ENCODE data around the gene SLC35E2B. TPM values are rescaled to one million over a fixed set of nuclear protein-coding genes. Genes with fewer than 3 reads are reported as not detected.

Gene SLC35E2B
- total RNA-seq, 2 donors from 2014 or later, result 40.3 to 67.1 TPM

GRCh38 chr1:1620433-1621139 lies 72.0 kb downstream of the SLC35E2B start:
- TF ChIP-seq POLR2AphosphoS5 (IDR thresholded peaks at IDR 0.05) (no peak), POLR2A (IDR thresholded peaks at IDR 0.05) (no peak)
- TF ChIP-seq, protein P1, sequence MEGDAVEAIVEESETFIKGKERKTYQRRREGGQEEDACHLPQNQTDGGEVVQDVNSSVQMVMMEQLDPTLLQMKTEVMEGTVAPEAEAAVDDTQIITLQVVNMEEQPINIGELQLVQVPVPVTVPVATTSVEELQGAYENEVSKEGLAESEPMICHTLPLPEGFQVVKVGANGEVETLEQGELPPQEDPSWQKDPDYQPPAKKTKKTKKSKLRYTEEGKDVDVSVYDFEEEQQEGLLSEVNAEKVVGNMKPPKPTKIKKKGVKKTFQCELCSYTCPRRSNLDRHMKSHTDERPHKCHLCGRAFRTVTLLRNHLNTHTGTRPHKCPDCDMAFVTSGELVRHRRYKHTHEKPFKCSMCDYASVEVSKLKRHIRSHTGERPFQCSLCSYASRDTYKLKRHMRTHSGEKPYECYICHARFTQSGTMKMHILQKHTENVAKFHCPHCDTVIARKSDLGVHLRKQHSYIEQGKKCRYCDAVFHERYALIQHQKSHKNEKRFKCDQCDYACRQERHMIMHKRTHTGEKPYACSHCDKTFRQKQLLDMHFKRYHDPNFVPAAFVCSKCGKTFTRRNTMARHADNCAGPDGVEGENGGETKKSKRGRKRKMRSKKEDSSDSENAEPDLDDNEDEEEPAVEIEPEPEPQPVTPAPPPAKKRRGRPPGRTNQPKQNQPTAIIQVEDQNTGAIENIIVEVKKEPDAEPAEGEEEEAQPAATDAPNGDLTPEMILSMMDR (IDR thresholded peaks at IDR 0.05), result no peak
- Histone ChIP-seq H3K36me3 (no peaks in the 10 kb centered on the region), H3K27me3 (replicated peaks; ENCODE audit: insufficient read depth) (no peaks in the 10 kb centered on the region), H3K4me3 (no peak overlapping the region), H3K4me1 (replicated peaks) (peaks cover 12% of the 10 kb centered on the region), H3K9me3 (no peaks in the 10 kb centered on the region), H3K27ac (no peak overlapping the region)
- WGBS, result 91% methylated on average over 16 of the region's 16 CpGs
- no peak for DNase-seq (ENCODE audit: low spot score)
- intact Hi-C loops (cut with DNase I), result loop anchor here (10.0 kb wide), 1 partner anchor 54 kb away; no protein-coding TSS in a partner anchor

DNA sequence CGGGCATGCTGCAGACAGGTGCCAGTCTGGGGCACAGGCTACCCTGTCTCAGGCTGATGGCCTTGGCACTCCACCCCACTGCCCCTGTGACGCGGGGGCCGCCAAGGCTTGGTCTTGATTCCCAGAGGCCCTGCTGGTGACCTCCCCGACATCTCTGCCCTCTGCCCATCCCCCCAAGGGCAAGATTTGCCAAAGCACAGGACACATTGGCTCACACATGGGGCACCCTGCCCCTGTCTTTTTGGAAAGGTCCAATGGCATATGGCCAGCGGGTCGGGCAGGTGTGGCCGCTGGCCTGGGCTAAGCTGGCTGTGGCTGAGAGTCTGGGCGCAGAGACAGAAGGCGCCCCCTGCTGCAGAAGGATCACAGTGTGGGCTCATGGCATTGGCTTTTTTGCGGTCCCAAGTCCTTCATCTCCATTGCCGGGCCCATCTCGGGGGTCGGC lies 72.7 kb downstream of the SLC35E2B start:
- intact Hi-C loops (cut with DNase I), result loop anchor here (10.0 kb wide), 1 partner anchor 55 kb away; no protein-coding TSS in a partner anchor

DNA sequence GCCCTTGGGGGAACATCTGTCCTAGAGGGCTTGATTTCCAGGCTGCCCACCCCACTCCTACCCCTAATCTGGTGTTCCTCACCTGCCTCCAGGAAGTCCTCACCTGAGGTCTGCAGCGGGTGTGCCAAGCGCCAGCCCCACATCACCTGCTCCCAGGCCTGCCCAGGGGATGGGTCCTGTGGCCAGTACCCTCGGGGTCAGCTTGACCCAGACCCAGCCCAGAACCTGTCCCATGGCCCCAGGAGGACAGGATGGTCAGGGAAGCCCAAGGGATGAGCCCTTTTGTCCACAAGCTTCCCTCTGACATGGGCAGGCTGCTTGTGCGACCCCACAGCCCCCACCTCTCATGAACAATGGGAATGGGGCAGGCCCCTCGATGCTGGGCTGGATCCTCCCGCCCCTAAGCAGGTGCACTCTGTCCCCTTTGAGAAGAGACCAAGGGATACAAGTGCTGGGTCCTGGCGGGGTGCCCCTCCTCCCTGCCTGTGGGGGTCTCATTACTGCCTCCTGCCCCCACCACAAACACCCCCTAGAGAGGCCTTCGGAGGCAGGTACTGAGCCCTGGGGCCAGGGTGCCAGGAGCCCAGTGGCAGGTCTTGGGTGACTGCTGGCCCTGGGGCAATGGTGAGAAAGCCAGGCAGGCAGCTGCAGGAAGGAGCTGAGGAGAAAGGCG lies 74.1 kb downstream of the SLC35E2B start:
- no peak for DNase-seq (ENCODE audit: low spot score)
- 95% methylated on average over 9 of the region's 9 CpGs for WGBS

More for the DNA sequence above, 72.7 kb downstream of the SLC35E2B start:
- Histone ChIP-seq H3K27me3 (replicated peaks; ENCODE audit: insufficient read depth) (no peaks in the 10 kb centered on the region), H3K36me3 (no peaks in the 10 kb centered on the region), H3K4me3 (no peak overlapping the region), H3K9me3 (no peaks in the 10 kb centered on the region), H3K27ac (no peak overlapping the region), H3K4me1 (replicated peaks) (peaks cover 12% of the 10 kb centered on the region)
- DNase-seq (ENCODE audit: low spot score), result no peak
- WGBS, result 72% methylated on average over 12 of the region's 14 CpGs
- TF ChIP-seq, protein P1 (IDR thresholded peaks at IDR 0.05), result no peak
- TF ChIP-seq POLR2AphosphoS5 (IDR thresholded peaks at IDR 0.05), result no peak
- TF ChIP-seq POLR2A (IDR thresholded peaks at IDR 0.05), result no peak

GRCh38 chr1:1617925-1618324 lies 74.7 kb downstream of the SLC35E2B start:
- no peaks in the 10 kb centered on the region for H3K27me3 ChIP-seq (replicated peaks; ENCODE audit: insufficient read depth)
- no peak overlapping the region for H3K4me3 ChIP-seq
- no peaks in the 10 kb centered on the region for H3K36me3 ChIP-seq
- H3K4me1 ChIP-seq (replicated peaks), result peaks cover 23% of the 10 kb centered on the region
- no peaks in the 10 kb centered on the region for H3K9me3 ChIP-seq
- H3K27ac ChIP-seq, result no peak overlapping the region
- TF ChIP-seq, protein P1 (IDR thresholded peaks at IDR 0.05), result no peak
- no peak for TF ChIP-seq POLR2AphosphoS5 (IDR thresholded peaks at IDR 0.05)
- TF ChIP-seq POLR2A (IDR thresholded peaks at IDR 0.05), result no peak
- DNase-seq (ENCODE audit: low spot score), result no peak
- WGBS, result 87% methylated on average over 6 of the region's 6 CpGs
- intact Hi-C loops (cut with DNase I), result no loop called here

More for the DNA sequence above, 74.1 kb downstream of the SLC35E2B start:
- Histone ChIP-seq H3K4me3 (no peak overlapping the region), H3K27me3 (replicated peaks; ENCODE audit: insufficient read depth) (no peaks in the 10 kb centered on the region), H3K27ac (no peak overlapping the region), H3K4me1 (replicated peaks) (peaks cover 23% of the 10 kb centered on the region), H3K9me3 (no peaks in the 10 kb centered on the region), H3K36me3 (no peaks in the 10 kb centered on the region)
- intact Hi-C loops (cut with DNase I), result no loop called here
- no peak for TF ChIP-seq POLR2AphosphoS5 (IDR thresholded peaks at IDR 0.05)
- TF ChIP-seq, protein P1 (IDR thresholded peaks at IDR 0.05), result no peak
